H1 (cell line): ENCODE results near the gene ZNF48. TPM values are rescaled to one million over a fixed set of nuclear protein-coding genes. Genes with fewer than 3 reads are reported as not detected.

ENCODE experiments used
- BACH1 ChIP-seq: IDR thresholded peaks from 2 replicates; pipeline ENCODE4 v1.6.1; 2012; ENCODE audit warnings: low read length, improper control_type of control experiment
- BCL11A ChIP-seq, 2 experiments: IDR thresholded peaks; one replicate each; pipeline ENCODE4 v1.6.1; 2011; ENCODE audit warnings: low read depth in 2 of 2, low read length in 2 of 2, mild to moderate bottlenecking in 2 of 2
- CBX5 ChIP-seq: fragments of 300-800, 300-1000 bp; sonication (generic); IDR thresholded peaks from 2 replicates; pipeline ENCODE4 v1.7.1; 2016; ENCODE audit warnings: antibody characterized with exemption, low read length, low read depth
- CREB1 ChIP-seq: IDR thresholded peaks from 2 replicates; pipeline ENCODE4 v1.6.1; 2012; ENCODE audit warnings: inconsistent platforms
- EGR1 ChIP-seq: IDR thresholded peaks from 2 replicates; pipeline ENCODE4 v1.6.1; 2011; ENCODE audit warnings: low read depth, low read length, borderline replicate concordance
- EP300 ChIP-seq, 2 experiments: IDR thresholded peaks; 1 replicate in 1 of 2; 2 replicates in 1 of 2; pipeline ENCODE4 v1.6.1; 2011 to 2012; ENCODE audit warnings: low read depth in 2 of 2, low read length in 2 of 2, mild to moderate bottlenecking in 2 of 2, borderline replicate concordance in 1 of 2, inconsistent platforms in 1 of 2, moderate library complexity in 1 of 2
- EZH2 ChIP-seq: fragments of 200-600 bp; sonication (generic); IDR thresholded peaks from 2 replicates; pipeline ENCODE4 v1.7.1; 2012; ENCODE audit warnings: low read depth, mild to moderate bottlenecking, moderate library complexity, low read length, inconsistent platforms; ENCODE audit not compliant: severe bottlenecking
- KDM1A ChIP-seq: fragments of 200-600, 300-600 bp; sonication (generic); IDR thresholded peaks from 2 replicates; pipeline ENCODE4 v1.7.1; 2016; ENCODE audit warnings: mild to moderate bottlenecking, low read length, borderline replicate concordance
- MAFK ChIP-seq: IDR thresholded peaks from 2 replicates; pipeline ENCODE4 v1.6.1; 2012; ENCODE audit warnings: low read depth, mild to moderate bottlenecking, improper control_type of control experiment, low read length
- NANOG ChIP-seq: IDR thresholded peaks from 2 replicates; pipeline ENCODE4 v1.6.1; 2011; ENCODE audit warnings: low read length, low read depth, mild to moderate bottlenecking, inconsistent platforms; ENCODE audit not compliant: insufficient read depth, poor library complexity, severe bottlenecking
- NRF1 ChIP-seq: IDR thresholded peaks from 2 replicates; pipeline ENCODE4 v1.6.1; 2011; ENCODE audit warnings: mild to moderate bottlenecking, low read depth, low read length, improper control_type of control experiment
- POLR2A ChIP-seq, 2 experiments: IDR thresholded peaks; 1 replicate in 1 of 2; 2 replicates in 1 of 2; pipeline ENCODE4 v1.6.1; 2011; ENCODE audit warnings: low read depth in 2 of 2, low read length in 2 of 2, mild to moderate bottlenecking in 2 of 2; ENCODE audit errors: control extremely low read depth in 1 of 2
- RNF2 ChIP-seq: fragments of 200-900, 300-1000 bp; sonication (generic); IDR thresholded peaks from 2 replicates; pipeline ENCODE4 v1.7.1; 2016; ENCODE audit warnings: borderline replicate concordance, low read depth, mild to moderate bottlenecking, antibody characterized with exemption, low read length; ENCODE audit not compliant: poor library complexity, severe bottlenecking; ENCODE audit errors: missing control alignments
- SAP30 ChIP-seq: fragments of 300-600 bp; sonication (generic); IDR thresholded peaks from 2 replicates; pipeline ENCODE4 v1.7.1; 2012; ENCODE audit warnings: low read length, moderate library complexity, mild to moderate bottlenecking, inconsistent platforms; ENCODE audit not compliant: insufficient read depth, insufficient replicate concordance
- SP1 ChIP-seq: IDR thresholded peaks from 2 replicates; pipeline ENCODE4 v1.6.1; 2011; ENCODE audit warnings: low read depth, low read length
- SP4 ChIP-seq: IDR thresholded peaks from 2 replicates; pipeline ENCODE4 v1.6.1; 2012; ENCODE audit warnings: low read length, inconsistent platforms
- polyA plus RNA-seq, 7 experiments: library from polyadenylated mRNA; depleted of rRNA in 3 of 7; stranded (reverse) in 5 of 7; unstranded in 2 of 7; fragments of >200 nt in 5 of 7; fragments of 200-250 nt in 2 of 7; gene quantifications; 1 replicate in 5 of 7; 2 replicates in 1 of 7; 4 replicates in 1 of 7; pipeline versions ENCODE4 v1.2.1 to v1.2.3, GENCODE V29; 2011 to 2013; ENCODE audit warnings: missing spikeins in 2 of 7, mixed read lengths in 2 of 7
- total RNA-seq: library from RNA; stranded (reverse); fragmentation: NEBNext Ultra II Directional; extraction: Animal tissue kit (Norgen Biotek cat#: 25700); gene quantifications from 2 replicates; pipeline ENCODE4 v1.2.1, GENCODE V29; 2021
- TF ChIP-seq, protein P1 (sequence below), 3 experiments: IDR thresholded peaks; 1 replicate in 2 of 3; 2 replicates in 1 of 3; pipeline versions ENCODE4 v1.5.1 to v1.6.1; 2011; ENCODE audit warnings: low read length in 3 of 3, mild to moderate bottlenecking in 3 of 3, inconsistent platforms in 2 of 3, low read depth in 1 of 3, moderate library complexity in 1 of 3; ENCODE audit not compliant: insufficient read depth in 1 of 3; ENCODE audit errors: control extremely low read depth in 1 of 3
- TF ChIP-seq, protein P2 (sequence below): IDR thresholded peaks from 2 replicates; pipeline ENCODE4 v1.6.1; 2012; ENCODE audit warnings: inconsistent platforms

ZNF48 gene
- total and polyA plus RNA-seq, 2 of the 8 experiments (the other 6 are each of a cell fraction or from before 2014, with no cell fraction given), result 30.4 to 41.2 TPM

DNA sequence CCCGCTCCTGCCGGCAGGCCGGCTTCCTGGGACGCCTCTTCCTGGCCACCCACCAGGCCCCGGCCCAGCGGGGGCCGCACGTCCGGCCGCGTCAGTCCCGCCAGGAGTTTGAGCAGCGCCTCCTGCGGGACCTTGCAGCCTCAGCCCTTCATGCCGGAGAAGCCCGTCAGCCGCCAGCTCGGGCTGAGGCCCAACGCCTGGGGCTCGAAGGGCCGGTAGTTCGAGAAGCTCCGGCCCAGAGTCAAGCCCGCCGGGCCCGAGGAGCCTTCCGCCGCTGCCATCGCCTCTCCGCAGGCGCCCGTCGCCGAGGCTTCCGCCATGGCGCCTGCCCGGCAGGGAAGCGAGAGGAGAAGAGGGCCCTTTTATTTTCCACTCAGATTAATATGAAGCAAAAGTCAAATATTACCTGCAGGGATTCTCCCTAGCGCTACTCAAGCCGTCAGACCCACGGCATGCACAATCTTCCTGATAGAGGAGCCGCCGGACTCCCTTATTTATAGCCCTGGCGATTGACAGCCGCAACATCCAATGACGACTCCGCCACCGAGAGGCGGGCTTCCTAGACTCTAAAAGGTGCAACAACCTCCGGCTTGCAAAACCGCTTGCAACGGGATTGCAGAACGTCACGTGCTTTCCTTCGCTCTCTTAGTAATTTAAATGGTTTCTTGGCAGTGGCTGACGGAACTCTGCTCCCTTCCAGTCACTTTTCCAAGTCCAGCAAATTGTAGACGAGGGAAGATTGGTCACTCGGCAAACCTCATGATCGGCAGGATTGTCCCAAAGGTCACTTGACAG, 50.4 kb downstream of the ZNF48 start, which contains the start of gene SEPHS2 (continued):
- TF ChIP-seq, protein P1, sequence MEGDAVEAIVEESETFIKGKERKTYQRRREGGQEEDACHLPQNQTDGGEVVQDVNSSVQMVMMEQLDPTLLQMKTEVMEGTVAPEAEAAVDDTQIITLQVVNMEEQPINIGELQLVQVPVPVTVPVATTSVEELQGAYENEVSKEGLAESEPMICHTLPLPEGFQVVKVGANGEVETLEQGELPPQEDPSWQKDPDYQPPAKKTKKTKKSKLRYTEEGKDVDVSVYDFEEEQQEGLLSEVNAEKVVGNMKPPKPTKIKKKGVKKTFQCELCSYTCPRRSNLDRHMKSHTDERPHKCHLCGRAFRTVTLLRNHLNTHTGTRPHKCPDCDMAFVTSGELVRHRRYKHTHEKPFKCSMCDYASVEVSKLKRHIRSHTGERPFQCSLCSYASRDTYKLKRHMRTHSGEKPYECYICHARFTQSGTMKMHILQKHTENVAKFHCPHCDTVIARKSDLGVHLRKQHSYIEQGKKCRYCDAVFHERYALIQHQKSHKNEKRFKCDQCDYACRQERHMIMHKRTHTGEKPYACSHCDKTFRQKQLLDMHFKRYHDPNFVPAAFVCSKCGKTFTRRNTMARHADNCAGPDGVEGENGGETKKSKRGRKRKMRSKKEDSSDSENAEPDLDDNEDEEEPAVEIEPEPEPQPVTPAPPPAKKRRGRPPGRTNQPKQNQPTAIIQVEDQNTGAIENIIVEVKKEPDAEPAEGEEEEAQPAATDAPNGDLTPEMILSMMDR (IDR thresholded peaks at IDR 0.05; ENCODE audit: control extremely low read depth in 1 of 3, insufficient read depth in 1 of 3, low read depth in 1 of 3, low read length in 3 of 3), result peak; percentile 28 to 39 (median 33); a peak in 3 of 4 replicates
- TF ChIP-seq CREB1 (peak; percentile 41; the same call in 1 of the 2 replicates), KDM1A (no peak), NANOG (no peak), MAFK (no peak), EZH2 (no peak), SP4 (no peak), EP300 (IDR thresholded peaks at IDR 0.05; ENCODE audit: borderline replicate concordance in 1 of 2, low read depth in 2 of 2, low read length in 2 of 2) (no peak), SAP30 (no peak), NRF1 (no peak), BCL11A (IDR thresholded peaks at IDR 0.05; ENCODE audit: low read depth in 2 of 2, low read length in 2 of 2) (no peak), BACH1 (no peak), EGR1 (no peak), SP1 (peak; percentile 96), POLR2A (IDR thresholded peaks at IDR 0.05; ENCODE audit: control extremely low read depth in 1 of 2, low read depth in 2 of 2, low read length in 2 of 2) (peak; percentile 65 to 88), RNF2 (peak; percentile 13), CBX5 (no peak)
- TF ChIP-seq, protein P2, sequence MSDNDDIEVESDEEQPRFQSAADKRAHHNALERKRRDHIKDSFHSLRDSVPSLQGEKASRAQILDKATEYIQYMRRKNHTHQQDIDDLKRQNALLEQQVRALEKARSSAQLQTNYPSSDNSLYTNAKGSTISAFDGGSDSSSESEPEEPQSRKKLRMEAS, result peak; percentile 92
